GM21381 (cell line): ENCODE measurements around the gene LRRC8D.

Experiments used
- ATAC-seq: cut with Tn5 transposase; IDR thresholded peaks from one replicate; pipeline ENCODE4 v1.9.1; 2021; ENCODE audit warnings: mild to moderate bottlenecking, moderate library complexity; ENCODE audit not compliant: unreplicated experiment

LRRC8D gene

DNA sequence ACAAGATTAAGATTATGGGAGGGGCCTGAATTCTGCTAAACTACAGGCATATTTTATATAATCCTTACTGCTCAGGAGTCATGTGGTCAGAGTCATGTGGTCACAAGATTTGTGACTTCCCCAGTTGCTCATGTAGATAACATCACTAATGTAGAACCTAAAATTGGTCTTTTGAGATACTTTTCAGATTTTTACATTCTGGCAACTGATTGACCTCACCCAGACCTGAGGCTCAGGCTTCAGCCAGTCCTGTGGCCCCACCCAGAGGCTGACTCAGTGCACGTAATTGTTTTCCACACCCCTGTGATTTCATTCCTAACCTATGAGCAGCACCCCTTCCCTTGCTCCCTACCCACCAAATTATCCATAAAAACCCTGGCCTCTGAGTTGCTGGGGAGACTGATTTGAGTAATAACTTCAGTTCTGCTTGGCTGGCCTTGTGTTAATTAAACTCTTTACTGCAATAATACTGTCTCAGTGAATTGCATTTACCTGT, 132.3 kb downstream of the LRRC8D start:
- ATAC-seq: no peak

DNA sequence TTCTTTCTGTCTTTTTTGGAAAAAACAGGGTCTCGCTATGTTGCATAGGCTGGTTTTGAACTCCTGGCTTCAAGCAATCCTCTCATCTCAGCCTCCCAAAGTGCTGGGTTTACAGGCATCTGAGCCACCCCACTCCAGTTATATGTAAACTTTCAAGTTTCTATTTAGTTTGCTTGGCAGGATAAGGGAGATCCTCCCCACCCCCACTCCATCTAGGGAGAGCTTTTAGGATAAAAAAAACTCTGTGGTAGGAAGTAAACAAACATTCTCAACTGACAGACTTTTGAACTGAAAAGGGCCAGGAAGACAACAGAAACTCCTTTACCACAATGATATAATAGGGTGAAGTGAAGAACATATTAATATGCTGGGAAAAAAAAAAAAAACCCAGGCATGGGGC, 133.1 kb downstream of the LRRC8D start:
- no peak for ATAC-seq

DNA sequence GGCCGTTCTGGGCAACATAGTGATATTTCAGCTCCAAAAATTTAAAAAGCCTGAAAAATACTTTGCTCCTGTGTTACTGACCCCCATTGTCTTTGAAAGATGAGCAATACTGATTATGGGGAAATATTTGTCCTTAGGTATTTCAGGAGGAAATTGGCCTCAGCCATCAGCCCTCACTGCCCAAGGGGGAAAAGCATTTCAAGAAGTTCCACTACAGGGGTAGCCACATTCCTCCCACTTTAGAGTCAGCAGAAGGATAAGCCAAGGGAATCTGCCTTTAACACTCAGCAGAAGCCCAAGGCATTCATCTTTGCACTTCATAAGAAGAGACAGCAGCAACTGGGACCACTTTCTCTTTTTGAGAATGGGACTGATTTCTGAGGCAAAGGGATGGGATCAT, 133.6 kb downstream of the LRRC8D start:
- ATAC-seq: no peak

DNA sequence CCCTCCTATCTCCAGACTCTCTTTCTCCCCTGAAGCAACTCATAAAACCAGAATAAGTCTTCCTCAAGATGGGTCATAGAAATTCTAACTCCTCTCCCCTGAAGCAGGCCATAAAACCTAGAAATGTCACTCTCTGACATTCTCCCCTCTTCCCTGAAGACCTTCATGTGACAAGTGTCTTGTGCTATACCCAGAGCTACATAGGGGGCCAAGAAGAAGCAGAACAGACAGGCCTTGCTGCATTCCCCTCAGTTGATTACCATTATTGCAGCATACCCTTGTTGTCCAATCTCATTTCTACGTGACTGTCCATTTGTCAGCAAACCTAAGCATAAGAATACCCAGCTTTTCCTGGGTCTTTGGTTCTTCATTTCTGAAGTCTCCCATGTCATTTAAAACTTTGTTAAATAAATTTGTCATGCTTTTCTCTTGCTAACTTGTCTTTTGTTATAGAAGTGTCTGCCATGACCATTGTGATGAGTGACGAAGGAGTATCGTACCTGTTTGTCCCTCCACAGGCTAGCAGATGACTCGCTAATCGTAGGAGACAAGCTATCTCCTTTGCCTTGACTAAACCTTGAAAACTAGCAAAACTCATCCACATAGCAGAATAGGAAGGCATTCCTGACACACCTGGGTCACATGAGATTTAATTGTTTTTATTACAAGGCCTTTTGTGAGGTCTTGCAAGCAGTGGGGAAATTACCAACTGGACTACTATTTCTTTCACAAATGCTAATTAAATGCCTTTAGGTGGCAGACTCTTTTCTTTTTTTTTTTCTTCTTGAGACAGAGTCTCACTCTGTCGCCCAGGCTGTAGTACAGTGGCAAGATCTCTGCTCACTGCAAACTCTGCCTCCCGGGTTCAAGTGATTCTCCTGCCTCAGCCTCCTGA, 134.7 kb downstream of the LRRC8D start:
- no peak for ATAC-seq

DNA sequence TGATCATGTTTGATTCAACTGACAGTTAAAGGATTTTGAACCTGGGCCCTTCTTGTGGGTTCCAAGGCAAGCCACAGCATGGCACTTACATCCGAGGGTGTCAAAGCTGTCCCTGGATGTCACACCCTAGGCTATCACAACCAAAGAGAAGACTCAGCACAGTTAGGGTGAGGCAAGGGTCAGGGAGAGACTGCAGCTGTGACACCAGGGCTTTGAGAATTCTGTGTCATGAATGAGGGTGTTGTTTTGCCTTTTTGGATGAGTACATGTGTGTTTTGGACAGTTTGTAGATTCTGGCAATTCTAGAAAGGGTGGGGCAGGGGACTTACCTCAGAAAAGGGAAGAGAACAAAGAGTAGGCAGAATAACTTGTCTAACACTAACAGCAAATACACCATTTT, 136.3 kb downstream of the LRRC8D start:
- no peak for ATAC-seq

DNA sequence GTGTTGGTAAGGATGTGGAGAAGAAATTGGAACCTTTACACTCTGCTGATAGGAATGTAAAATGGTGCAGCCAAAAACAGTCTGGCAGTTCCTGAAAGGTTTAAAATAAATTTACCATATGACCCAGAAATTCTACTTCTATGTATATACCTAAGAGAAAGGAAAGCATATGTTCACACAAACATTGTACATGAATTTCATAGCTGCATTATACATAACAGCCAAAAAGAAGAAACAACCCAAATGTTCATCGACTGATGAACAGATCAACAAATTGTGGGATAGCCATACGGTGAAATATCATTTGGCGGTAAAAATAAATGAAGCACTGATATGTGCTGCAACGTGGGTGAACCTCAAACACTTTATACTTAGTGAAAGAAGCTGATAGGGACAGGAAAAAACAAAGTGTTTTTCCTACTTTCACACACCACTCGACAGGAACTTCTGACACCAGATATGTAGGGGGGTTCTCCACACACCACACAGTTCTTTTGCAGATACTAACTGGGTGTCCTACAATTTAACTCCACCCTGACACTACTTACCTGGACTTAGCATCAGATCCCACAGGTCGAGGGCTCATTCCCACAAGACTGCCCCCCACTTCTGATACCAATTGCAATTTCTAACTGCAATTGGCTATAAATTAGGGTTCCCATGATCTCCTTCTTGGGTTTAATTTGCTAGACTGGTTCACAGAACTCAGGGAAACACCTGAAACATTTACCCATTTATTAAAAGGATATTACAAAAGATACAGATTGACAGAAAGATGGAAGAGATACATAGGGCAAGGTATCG, 138.2 kb downstream of the LRRC8D start:
- ATAC-seq: no peak

DNA sequence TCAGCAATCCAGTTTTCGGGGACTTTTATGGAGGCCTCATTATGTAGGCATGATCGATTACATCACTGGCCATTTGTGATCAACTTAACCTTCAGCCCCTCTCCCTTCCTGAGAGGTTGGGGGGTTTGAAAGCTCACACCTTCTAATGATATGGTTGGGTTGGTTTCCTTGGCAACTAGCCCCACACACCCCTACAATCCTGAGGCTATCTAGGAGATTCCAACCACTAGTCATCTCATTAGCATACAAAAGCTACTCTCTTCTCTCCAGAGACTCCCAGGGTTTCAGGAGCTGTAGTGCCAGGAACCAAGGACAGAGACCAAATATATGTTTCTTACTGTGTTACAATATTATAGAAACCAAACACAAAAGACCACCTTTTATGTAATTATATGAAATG, 138.9 kb downstream of the LRRC8D start:
- ATAC-seq: no peak

DNA sequence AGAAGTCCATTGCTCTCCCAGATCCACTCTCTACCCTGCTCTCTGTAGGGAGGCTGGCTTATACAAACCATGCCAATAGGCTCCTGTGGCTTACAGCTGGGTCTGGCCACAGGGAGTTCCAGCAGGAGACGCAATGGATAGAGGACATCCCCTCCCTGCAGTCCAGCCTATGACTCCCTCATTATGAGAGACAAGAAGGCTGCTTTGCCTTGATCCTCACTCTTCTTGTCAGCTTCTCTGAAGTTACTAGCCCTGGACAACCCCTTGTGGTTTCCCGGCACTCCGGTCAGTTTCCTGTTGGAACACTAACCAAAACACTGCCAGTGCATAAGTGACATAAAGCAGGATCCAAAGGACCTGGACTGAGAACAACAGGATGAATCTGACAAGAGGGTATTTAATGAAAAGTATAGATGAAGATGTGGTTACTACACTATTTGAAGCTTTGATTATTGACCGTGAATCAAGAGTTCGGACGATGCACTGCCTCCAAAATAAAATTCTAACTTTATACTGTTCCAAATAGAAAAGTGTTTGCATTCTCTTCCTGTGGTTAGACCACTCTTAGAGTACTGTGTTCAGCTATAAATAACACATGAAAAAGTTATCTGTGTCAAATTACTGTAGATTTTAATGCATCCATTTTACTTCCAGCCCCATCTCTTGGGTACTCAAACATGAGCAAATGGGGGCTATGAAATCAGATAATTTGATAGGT, 141.4 kb downstream of the LRRC8D start:
- no peak for ATAC-seq

DNA sequence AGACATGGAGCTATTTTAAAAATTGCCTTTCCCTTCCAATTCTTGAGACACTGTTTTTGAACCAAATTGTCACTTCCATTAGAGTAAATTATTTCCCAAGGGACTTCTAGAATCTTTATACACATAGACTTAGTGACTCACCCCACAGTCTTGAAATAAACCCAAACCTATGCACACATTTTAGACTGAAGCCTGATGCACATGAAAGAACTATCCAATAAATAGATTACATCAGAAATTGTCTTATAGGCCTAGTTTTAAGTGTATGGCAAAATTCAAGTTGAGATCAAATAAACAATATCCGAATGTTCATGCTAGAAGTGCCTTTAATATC, 141.9 kb downstream of the LRRC8D start:
- ATAC-seq: no peak

DNA sequence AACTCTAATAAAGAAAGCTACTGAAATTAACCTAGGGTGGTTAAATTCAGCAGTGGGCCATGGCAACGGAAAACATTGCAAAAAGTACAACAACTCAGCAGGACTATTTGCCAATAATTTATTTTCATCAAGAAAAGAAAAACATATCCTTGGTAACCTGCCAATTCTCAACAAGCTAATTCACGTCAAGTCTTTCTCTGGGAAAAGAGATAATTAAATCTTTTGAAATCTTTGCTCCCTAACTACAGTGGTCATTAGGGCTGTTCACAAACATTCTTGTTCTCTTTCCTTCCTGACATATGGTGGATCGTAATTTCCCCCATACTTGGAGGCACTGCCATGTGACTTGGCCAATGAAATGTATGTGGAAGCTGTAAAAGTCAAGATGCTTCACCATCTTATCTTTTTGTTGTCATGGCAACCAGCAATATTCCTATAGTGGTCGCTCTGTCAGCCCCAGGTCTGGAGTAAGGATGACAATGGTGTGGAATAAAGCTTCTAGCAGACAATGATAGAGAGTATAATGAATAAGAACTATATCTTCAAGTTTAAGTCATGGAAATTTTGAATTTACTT, 144.4 kb downstream of the LRRC8D start:
- no peak for ATAC-seq

DNA sequence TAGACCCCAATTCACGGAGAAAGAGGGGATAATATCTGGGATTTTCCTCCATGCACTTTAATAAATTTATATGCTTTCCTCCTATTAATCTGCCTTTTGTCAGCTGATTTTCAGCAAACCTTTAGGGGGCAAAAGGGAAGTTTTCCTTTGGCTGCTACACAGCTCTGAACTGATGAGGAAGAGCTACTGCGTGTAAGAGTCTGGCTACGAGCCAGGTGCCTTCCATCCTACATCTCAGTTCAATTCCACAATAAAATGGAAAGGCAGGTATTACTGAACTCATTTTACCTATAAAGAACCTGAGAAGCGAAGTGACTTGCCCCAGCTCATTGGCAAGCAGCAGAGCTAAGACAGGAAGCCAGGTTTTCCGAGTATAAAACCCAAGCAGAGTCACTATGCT, 145.8 kb downstream of the LRRC8D start:
- ATAC-seq: no peak

DNA sequence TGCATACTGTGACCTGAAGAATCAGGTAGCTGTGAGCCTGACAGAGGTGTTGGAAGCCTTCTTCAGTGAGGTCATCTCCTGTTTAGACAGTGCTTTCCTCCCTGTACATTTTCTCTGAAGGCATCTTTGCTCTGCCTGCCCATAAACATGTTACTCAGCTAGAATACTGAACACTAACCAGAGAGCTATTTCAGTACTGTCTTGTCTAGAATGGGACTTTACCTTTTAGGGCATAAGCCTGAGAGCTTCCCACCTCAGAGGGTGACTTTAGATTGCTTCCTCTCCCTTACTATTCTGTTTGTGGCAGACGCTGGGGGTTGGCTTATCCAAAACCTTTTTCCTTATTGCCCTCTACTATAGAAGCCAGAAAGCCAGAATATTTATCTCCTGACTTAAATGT, 150.8 kb downstream of the LRRC8D start:
- ATAC-seq: peak; percentile 59

DNA sequence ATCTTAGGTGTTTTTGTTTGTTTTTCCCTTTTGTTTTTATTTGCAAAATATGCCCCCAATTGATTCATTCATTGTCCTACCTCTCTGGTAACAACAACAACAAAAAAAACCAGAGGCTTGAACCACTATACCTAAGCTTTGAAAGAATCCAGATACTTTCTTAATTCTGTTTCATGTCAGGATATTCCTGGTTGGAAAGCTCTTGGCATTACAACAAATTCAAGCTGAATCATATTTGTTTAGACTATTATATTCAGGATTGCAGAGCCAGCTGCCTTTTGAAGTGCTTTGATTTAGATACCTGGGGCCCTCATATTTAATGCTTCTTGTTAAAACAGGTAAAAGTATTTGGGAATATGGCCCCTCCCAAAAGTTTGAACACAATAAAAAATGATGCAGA, 151.2 kb downstream of the LRRC8D start:
- no peak for ATAC-seq

DNA sequence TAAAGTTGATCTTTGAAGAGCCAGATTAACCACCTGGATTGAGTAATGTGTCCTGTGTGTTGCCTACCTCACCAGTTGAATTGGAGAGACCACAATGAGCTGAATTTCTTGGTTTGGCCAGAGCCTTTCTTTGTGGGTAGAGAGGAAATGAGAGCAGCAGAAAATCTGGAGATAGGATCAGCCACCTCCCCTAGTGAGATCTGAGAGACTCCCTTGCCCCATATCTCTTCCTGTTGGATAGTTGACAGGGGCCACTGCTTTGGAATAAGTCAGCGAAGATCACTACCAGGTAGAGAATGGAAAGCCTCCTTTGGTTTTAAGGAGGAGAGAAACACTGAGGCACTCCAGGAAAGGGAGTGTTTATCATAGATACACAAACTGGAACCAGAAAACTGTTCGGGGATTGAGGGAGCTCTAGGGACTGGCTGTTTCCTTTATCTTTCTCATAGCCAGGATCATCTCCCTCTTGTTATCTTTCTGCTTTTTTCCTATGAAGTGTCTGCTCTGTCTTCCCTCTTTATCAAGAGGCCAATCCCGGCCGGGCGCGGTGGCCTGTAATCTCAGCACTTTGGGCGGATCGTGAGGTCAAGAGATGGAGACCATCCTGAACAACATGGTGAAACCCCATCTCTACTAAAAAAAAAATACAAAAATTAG, 152.8 kb downstream of the LRRC8D start:
- ATAC-seq: no peak

DNA sequence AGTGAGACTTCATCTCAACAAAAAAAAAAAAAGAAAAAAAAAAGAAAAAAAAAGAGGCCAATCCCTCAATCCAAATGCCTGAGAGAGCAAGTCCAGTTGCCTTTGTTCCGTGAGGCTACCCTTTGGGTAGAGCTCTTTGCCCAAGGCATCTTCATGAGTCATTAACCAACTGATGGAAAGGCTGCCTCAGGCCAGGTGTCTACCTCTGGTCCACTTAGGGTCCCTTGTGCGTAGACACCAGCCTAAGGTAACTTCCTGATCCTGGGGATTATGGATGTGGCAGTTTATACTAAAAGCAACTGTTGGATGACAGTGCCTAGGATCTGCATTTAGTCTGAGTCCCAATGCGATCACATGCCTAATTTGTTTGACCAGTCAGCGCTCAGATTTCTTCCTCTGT, 153.4 kb downstream of the LRRC8D start:
- no peak for ATAC-seq

DNA sequence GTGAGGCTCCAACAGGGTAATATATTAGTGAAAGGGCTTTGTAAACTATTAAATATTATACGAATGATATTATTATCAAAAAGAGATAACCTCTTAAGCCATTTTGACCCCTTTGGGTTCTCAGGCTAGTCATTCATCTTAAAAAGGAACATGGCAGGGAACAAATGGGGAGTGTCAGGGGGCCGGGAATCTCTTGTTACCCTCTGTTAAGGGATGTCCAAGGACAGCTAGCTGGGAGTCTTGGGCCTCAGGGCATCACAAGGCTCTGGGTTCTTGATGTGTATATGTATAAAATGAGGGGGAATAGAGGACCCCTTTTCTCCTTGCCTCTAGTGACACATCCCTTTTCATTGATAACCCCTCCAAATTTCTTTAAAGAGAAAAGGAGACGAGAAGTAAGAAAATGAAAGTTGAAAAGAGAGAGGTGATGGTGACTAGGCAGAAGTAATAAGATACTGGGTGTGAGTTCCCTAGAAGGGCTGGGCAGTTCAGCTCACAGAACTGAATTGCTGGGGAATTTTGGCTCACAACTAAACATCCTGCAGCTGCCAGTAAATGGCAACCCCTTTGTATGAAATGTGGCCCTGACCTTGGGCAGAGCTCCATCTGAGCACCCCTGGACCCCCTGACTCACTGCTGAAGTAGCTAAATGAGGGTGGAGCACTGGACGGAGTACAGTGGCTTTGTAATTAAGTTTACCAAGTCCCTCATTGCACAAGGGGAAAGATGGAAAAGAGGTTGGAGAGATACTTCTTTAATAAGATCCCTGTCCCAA, 154.1 kb downstream of the LRRC8D start:
- ATAC-seq: no peak

DNA sequence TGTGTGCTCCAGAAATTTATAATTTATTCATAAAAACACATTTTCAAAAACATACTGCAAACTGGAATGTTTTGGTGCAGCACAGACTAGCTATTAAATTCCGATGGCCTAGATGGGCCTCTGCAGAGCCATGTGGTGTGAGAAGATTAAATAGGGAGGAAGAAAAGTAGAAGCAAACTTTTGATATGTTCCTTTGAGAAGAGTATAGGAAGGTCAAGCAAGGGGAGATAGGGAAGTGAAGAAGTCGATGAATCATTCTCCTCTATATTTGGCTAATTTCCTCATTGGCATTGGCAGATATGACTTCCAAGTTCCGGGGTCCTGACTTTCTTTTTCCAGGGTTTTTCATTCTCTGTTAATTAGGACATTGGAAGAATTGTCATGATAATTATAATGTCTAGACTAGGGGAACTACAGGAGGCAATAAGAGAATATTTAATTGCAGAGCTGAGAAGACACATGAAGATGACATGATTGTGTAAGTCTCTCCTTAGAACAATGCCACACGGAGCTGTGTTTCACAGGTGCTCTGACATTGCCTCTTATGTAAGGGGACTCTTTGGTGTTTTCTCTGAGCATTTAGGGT, 154.8 kb downstream of the LRRC8D start:
- no peak for ATAC-seq

DNA sequence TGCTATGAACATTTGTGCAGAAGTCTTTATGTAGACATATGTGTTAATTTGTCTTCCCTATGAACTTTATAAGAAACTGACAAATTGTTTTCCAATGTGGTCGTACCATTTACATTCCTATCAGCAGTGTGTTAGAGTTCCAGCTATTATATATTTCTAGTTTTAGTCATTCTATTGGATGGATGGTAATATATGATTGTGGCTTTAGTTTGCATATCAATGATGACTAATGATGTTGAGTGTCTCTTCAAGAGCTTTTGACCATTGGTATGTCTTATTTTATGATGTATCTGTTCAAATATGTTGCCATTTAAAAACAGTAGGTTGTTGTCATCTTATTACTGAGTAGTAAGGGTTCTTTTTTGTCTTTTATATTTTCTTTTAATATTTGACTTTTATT, 157.9 kb downstream of the LRRC8D start:
- no peak for ATAC-seq

DNA sequence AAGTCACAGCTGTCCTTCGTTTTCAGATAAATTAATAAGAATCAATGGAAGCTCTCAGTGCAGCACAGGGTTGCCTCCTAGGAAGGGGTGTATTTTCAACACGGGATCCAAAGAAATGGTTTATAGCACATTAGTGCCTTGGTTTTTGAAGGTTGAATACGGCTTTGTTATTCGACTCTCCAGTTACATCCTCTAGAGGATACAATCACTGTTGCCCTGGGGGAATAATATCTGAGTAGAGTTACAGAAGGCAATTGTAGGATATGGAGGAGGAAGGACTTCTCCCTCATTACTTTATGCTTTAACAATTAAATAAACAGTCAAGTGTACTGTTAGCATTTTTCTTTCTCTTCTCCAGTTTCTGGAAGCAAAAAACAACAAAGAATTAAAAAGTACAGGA, 159.8 kb downstream of the LRRC8D start:
- ATAC-seq: no peak
